ENCODE results near the gene CRTC1.
A peak's percentile ranks its signal among the peaks of the same experiment; 100 is the strongest.
"Not testable (repeated sequence)": the region's sequence is repeated elsewhere in the genome, so short reads cannot be mapped to it uniquely, and the experiment has no call there.

The CRTC1 gene

DNA sequence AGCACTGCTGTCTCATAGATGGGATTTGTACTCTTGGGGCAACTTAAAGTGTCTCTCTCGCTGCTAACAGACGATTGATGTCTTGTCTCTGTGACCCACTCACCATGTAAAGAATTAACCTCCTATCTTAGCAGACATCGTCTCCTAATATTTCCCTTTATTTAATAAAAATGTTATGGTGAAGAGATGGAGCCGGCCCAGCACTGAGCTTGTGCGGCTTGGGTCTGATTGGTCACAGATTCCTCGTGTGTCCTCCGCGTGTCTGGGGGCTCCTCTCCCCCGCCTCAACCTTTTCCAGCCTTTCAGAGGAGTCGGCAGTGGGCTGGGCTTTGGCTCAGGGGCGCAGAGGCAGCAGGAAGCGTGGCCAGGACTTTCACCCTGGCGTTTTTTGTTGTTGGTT lies 13.2 kb upstream of the CRTC1 start:
- no peak for DNase-seq (ENCODE audit: low read depth, low spot score)
- Histone ChIP-seq H3K27ac (ENCODE audit: low read length) (no peak overlapping the region), H3K4me3 (ENCODE audit: low read length) (no peak overlapping the region), H3K9me3 (ENCODE audit: control insufficient read depth, insufficient read depth, low read length) (no peaks in the 10 kb centered on the region), H3K36me3 (ENCODE audit: control insufficient read depth, insufficient read depth, low read length) (peaks cover 20% of the 10 kb centered on the region), H3K27me3 (ENCODE audit: control insufficient read depth, insufficient read depth, low read length) (no peaks in the 10 kb centered on the region), H3K4me1 (ENCODE audit: control insufficient read depth, insufficient read depth, low read length) (peaks cover 2% of the 10 kb centered on the region)
- WGBS (ENCODE audit: insufficient coverage, insufficient read length), result no CpG with 5 or more reads among the region's 13 CpGs

DNA sequence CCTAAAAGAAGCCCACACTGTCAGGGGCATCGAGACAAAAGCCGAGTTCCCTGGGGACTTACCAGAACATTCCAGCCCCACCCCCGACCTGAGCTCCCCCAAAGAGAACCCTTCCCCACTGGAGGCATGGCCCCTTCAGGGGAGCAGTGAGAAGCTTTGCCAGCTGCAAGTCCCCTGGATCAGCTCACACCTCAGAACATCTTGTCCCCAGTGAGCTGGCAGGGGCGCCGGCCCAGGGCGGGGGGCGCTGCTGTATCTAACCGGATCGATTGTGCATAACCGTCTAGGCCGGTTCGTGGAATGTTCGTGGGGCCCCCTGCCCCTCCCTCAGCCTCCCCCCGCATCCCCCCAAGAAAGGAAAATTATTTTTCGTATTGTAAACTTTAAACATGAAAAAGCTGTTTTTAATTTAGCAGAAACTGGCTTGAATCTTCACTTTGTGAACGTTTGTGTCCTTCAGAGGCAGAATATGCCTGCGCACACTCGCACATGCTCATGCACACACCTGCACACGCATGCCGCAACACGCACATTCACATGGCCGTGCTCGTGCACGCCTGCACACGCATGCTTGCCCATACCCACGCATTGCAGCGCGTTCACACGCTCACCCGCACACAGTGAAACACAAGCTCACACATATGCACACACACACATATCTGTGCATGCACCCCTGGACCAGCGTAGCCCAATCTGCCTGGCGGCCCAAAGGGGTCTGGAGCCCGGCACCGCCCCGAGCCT lies 12.0 kb upstream of the CRTC1 start:
- no peaks in the 10 kb centered on the region for H3K27me3 ChIP-seq (ENCODE audit: control insufficient read depth, insufficient read depth, low read length)
- WGBS (ENCODE audit: insufficient coverage, insufficient read length), result no CpG with 5 or more reads among the region's 35 CpGs

GRCh38 chr19:18672044-18672451 lies 11.4 kb upstream of the CRTC1 start:
- no peak for DNase-seq (ENCODE audit: low read depth, low spot score)

More for the DNA sequence above, 12.0 kb upstream of the CRTC1 start:
- no peak for DNase-seq (ENCODE audit: low read depth, low spot score)
- H3K4me3 ChIP-seq (ENCODE audit: low read length), result no peak overlapping the region
- no peaks in the 10 kb centered on the region for H3K9me3 ChIP-seq (ENCODE audit: control insufficient read depth, insufficient read depth, low read length)
- H3K4me1 ChIP-seq (ENCODE audit: control insufficient read depth, insufficient read depth, low read length), result peaks cover 2% of the 10 kb centered on the region
- H3K27ac ChIP-seq (ENCODE audit: low read length), result no peak overlapping the region
- H3K36me3 ChIP-seq (ENCODE audit: control insufficient read depth, insufficient read depth, low read length), result peaks cover 20% of the 10 kb centered on the region

GRCh38 chr19:18672606-18673337 lies 10.7 kb upstream of the CRTC1 start:
- Histone ChIP-seq H3K4me3 (ENCODE audit: low read length) (no peak overlapping the region), H3K36me3 (ENCODE audit: control insufficient read depth, insufficient read depth, low read length) (peaks cover 16% of the 10 kb centered on the region), H3K4me1 (ENCODE audit: control insufficient read depth, insufficient read depth, low read length) (peaks cover 2% of the 10 kb centered on the region), H3K27ac (ENCODE audit: low read length) (no peak overlapping the region), H3K27me3 (ENCODE audit: control insufficient read depth, insufficient read depth, low read length) (no peaks in the 10 kb centered on the region), H3K9me3 (ENCODE audit: control insufficient read depth, insufficient read depth, low read length) (no peaks in the 10 kb centered on the region)
- no peak for DNase-seq (ENCODE audit: low read depth, low spot score)
- WGBS (ENCODE audit: insufficient coverage, insufficient read length), result no CpG with 5 or more reads among the region's 13 CpGs

More at GRCh38 chr19:18672044-18672451, 11.4 kb upstream of the CRTC1 start:
- WGBS (ENCODE audit: insufficient coverage, insufficient read length), result no CpG with 5 or more reads among the region's 24 CpGs
- Histone ChIP-seq H3K9me3 (ENCODE audit: control insufficient read depth, insufficient read depth, low read length) (no peaks in the 10 kb centered on the region), H3K4me1 (ENCODE audit: control insufficient read depth, insufficient read depth, low read length) (peaks cover 2% of the 10 kb centered on the region), H3K27me3 (ENCODE audit: control insufficient read depth, insufficient read depth, low read length) (no peaks in the 10 kb centered on the region), H3K36me3 (ENCODE audit: control insufficient read depth, insufficient read depth, low read length) (peaks cover 20% of the 10 kb centered on the region), H3K27ac (ENCODE audit: low read length) (no peak overlapping the region), H3K4me3 (ENCODE audit: low read length) (no peak overlapping the region)

DNA sequence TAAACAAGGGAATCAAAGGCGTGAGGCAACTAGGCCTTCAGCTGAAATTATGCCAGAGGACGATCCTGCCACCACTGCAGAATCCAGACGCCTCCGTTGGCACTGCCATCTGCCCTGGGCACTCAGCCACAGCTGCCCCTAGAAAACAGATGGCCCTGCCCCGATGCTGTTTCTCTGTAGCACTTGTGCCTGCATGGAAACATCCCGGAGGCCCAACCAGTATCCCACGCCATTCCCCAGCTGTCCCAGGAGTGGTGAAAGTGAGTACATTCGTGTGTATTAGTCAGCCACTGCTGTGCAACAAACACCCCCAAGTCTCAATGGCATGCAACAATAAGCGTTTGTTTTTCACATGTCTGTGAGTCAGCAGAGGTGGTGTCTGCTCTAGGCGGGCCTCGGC lies 8.9 kb upstream of the CRTC1 start:
- H3K27me3 ChIP-seq (ENCODE audit: control insufficient read depth, insufficient read depth, low read length), result no peaks in the 10 kb centered on the region
- H3K27ac ChIP-seq (ENCODE audit: low read length), result no peak overlapping the region
- no peak overlapping the region for H3K4me3 ChIP-seq (ENCODE audit: low read length)
- no peak for DNase-seq (ENCODE audit: low read depth, low spot score)
- H3K4me1 ChIP-seq (ENCODE audit: control insufficient read depth, insufficient read depth, low read length), result peaks cover 3% of the 10 kb centered on the region
- H3K9me3 ChIP-seq (ENCODE audit: control insufficient read depth, insufficient read depth, low read length), result no peaks in the 10 kb centered on the region
- H3K36me3 ChIP-seq (ENCODE audit: control insufficient read depth, insufficient read depth, low read length), result 0 out of 2 replicates have a peak, but pooled peaks cover 2% of the 10 kb centered on the region
- WGBS (ENCODE audit: insufficient coverage, insufficient read length), result no CpG with 5 or more reads among the region's 11 CpGs

DNA sequence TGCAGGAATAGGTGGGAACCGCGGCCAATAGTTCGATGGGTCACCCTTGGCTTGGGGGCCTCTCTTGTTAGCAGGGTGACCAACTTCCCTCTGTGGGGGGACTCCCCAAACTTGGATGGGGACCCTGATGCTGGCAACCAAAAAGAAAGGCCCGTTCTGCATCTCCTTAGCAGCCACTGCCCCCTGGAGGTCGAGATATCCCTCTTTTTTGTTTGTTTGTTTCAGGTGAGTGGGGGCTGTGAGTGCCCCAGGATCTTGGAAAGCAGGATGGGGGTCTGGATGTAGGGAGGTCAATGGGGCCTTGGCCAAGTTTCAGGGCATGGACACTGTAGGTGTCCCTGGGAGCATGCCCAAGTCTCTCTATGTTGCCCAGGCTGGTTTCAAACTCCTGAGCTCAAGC lies 7.7 kb upstream of the CRTC1 start:
- no peak for DNase-seq (ENCODE audit: low read depth, low spot score)
- Histone ChIP-seq H3K4me1 (ENCODE audit: control insufficient read depth, insufficient read depth, low read length) (peaks cover 3% of the 10 kb centered on the region), H3K27me3 (ENCODE audit: control insufficient read depth, insufficient read depth, low read length) (no peaks in the 10 kb centered on the region), H3K9me3 (ENCODE audit: control insufficient read depth, insufficient read depth, low read length) (no peaks in the 10 kb centered on the region), H3K36me3 (ENCODE audit: control insufficient read depth, insufficient read depth, low read length) (0 out of 2 replicates have a peak, but pooled peaks cover 2% of the 10 kb centered on the region), H3K4me3 (ENCODE audit: low read length) (no peak overlapping the region), H3K27ac (ENCODE audit: low read length) (no peak overlapping the region)
- WGBS (ENCODE audit: insufficient coverage, insufficient read length), result no CpG with 5 or more reads among the region's 5 CpGs

GRCh38 chr19:18676692-18677091 lies 6.8 kb upstream of the CRTC1 start:
- Histone ChIP-seq H3K4me1 (ENCODE audit: control insufficient read depth, insufficient read depth, low read length) (peaks cover 2% of the 10 kb centered on the region), H3K4me3 (ENCODE audit: low read length) (no peak overlapping the region), H3K36me3 (ENCODE audit: control insufficient read depth, insufficient read depth, low read length) (0 out of 2 replicates have a peak, but pooled peaks cover under 1% of the 10 kb centered on the region), H3K27ac (ENCODE audit: low read length) (no peak overlapping the region), H3K9me3 (ENCODE audit: control insufficient read depth, insufficient read depth, low read length) (no peaks in the 10 kb centered on the region), H3K27me3 (ENCODE audit: control insufficient read depth, insufficient read depth, low read length) (no peaks in the 10 kb centered on the region)
- WGBS (ENCODE audit: insufficient coverage, insufficient read length), result no CpG with 5 or more reads among the region's 7 CpGs
- DNase-seq (ENCODE audit: low read depth, low spot score), result no peak

DNA sequence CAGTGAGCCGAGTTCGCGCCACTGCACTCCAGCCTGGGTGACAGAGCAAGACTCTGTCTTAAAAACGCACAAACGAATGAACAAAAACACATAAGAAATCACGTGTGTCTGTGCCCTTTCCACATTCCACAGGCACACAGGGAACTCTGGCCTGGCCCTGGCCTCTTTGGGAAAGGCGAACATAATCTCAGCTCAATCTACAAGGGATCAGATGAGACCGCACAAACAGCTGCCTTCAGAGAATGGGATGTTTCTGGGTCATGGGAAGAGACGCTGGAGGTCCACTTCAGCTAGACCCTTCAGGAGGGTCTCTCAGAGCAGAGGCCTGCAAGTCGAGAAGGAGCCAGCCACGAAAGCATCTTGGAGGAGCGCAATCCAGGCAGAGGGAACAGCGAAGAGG lies 6.3 kb upstream of the CRTC1 start:
- H3K36me3 ChIP-seq (ENCODE audit: control insufficient read depth, insufficient read depth, low read length), result no peaks in the 10 kb centered on the region
- H3K27me3 ChIP-seq (ENCODE audit: control insufficient read depth, insufficient read depth, low read length), result no peaks in the 10 kb centered on the region
- WGBS (ENCODE audit: insufficient coverage, insufficient read length), result no CpG with 5 or more reads among the region's 13 CpGs
- H3K27ac ChIP-seq (ENCODE audit: low read length), result no peak overlapping the region
- H3K4me3 ChIP-seq (ENCODE audit: low read length), result no peak overlapping the region
- DNase-seq (ENCODE audit: low read depth, low spot score), result no peak
- H3K4me1 ChIP-seq (ENCODE audit: control insufficient read depth, insufficient read depth, low read length), result peaks cover 1% of the 10 kb centered on the region; the same call in 1 of the 2 replicates
- no peaks in the 10 kb centered on the region for H3K9me3 ChIP-seq (ENCODE audit: control insufficient read depth, insufficient read depth, low read length)

DNA sequence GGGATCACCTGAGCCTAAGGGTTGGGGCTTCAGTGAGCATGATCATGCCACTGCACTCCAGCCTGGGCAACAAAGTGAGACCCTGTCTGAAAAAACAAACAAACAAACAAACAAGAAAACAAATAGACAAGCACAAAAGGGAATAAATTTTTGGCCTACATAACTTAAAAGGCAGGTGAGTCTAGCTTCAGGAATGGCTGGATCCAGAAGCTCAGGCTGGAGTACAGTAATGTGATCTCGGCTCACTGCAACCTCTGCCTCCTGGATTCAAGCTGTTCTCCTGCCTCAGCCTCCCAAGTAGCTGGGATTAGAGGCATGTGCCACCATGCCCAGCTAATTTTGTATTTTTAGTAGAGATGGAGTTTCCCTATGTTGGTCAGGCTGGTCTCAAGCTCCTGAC lies 3.3 kb upstream of the CRTC1 start:
- no CpG with 5 or more reads among the region's 1 CpG for WGBS (ENCODE audit: insufficient coverage, insufficient read length)
- not testable (repeated sequence) for H3K27me3 ChIP-seq (ENCODE audit: control insufficient read depth, insufficient read depth, low read length)

DNA sequence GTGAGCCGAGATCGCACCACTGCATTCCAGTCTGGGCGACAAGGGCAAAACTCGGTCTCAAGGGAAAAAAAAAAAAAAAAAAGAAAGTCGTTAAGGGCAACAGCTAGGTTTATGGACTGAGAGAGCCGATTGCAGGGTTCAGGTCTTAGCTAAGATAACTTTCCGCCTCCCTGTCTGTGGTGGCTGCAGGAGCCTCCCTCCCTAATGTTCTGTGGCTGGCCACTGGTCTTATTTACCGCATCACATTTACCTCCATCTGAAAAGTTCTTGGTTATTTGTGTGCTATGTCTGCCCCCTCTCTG lies 722 bp upstream of the CRTC1 start:
- Histone ChIP-seq H3K9me3 (ENCODE audit: control insufficient read depth, insufficient read depth, low read length) (no peaks in the 10 kb centered on the region), H3K27ac (ENCODE audit: low read length) (no peak overlapping the region), H3K4me1 (ENCODE audit: control insufficient read depth, insufficient read depth, low read length) (peaks cover 4% of the 10 kb centered on the region), H3K36me3 (ENCODE audit: control insufficient read depth, insufficient read depth, low read length) (no peaks in the 10 kb centered on the region), H3K27me3 (ENCODE audit: control insufficient read depth, insufficient read depth, low read length) (no peaks in the 10 kb centered on the region), H3K4me3 (ENCODE audit: low read length) (peak overlapping the region; percentile 91; the same call in 1 of the 2 replicates)
- DNase-seq (ENCODE audit: low read depth, low spot score), result no peak
- WGBS (ENCODE audit: insufficient coverage, insufficient read length), result no CpG with 5 or more reads among the region's 8 CpGs

More for the DNA sequence above, 3.3 kb upstream of the CRTC1 start:
- DNase-seq (ENCODE audit: low read depth, low spot score); H3K4me3 ChIP-seq (ENCODE audit: low read length); H3K27ac ChIP-seq (ENCODE audit: low read length); H3K9me3 ChIP-seq (ENCODE audit: control insufficient read depth, insufficient read depth, low read length); H3K4me1 ChIP-seq (ENCODE audit: control insufficient read depth, insufficient read depth, low read length); H3K36me3 ChIP-seq (ENCODE audit: control insufficient read depth, insufficient read depth, low read length): not testable (repeated sequence)

All from iPS DF 6.9 (cell line).